GM19351 (cell line): ENCODE measurements around the gene INSL3.

ENCODE experiments used
- ATAC-seq: cut with Tn5 transposase; IDR thresholded peaks from one replicate; pipeline ENCODE4 v1.9.1; 2021; ENCODE audit warnings: mild to moderate bottlenecking, moderate library complexity; ENCODE audit not compliant: unreplicated experiment

INSL3 gene

GRCh38 chr19:17847538-17848366 lies 26.4 kb upstream of the INSL3 start, which contains the start of gene JAK3:
TSS of gene JAK3 (minus strand) at chr19:17847982. CDS start at chr19:17844417, 3,565 bp downstream.
- ATAC-seq: no peak

GRCh38 chr19:17846146-17846545 lies 24.8 kb upstream of the INSL3 start:
- no peak for ATAC-seq

- ATAC-seq: no peak
Measured at GRCh38 chr19:17843908-17844490, 22.7 kb upstream of the INSL3 start.

- ATAC-seq: no peak
Measured at GRCh38 chr19:17843292-17843827, 22.0 kb upstream of the INSL3 start.

- ATAC-seq: no peak
Measured at GRCh38 chr19:17842663-17843291, 21.5 kb upstream of the INSL3 start.

GRCh38 chr19:17841810-17842662 lies 20.7 kb upstream of the INSL3 start:
- no peak for ATAC-seq

GRCh38 chr19:17841371-17841809 lies 20.1 kb upstream of the INSL3 start:
- no peak for ATAC-seq

GRCh38 chr19:17840019-17840418 lies 18.7 kb upstream of the INSL3 start:
- ATAC-seq: no peak

GRCh38 chr19:17837972-17838371 lies 16.7 kb upstream of the INSL3 start:
- ATAC-seq: no peak

GRCh38 chr19:17836530-17836929 lies 15.2 kb upstream of the INSL3 start:
- ATAC-seq: no peak

- no peak for ATAC-seq
Measured at GRCh38 chr19:17835182-17836006, 14.1 kb upstream of the INSL3 start.

GRCh38 chr19:17834350-17835181 lies 13.2 kb upstream of the INSL3 start:
- ATAC-seq: no peak

GRCh38 chr19:17832443-17833208 lies 11.3 kb upstream of the INSL3 start:
- ATAC-seq: no peak

- ATAC-seq: no peak
Measured at GRCh38 chr19:17831419-17831888, 10.1 kb upstream of the INSL3 start.

- ATAC-seq: no peak
Measured at GRCh38 chr19:17830567-17831418, 9.5 kb upstream of the INSL3 start.

GRCh38 chr19:17829855-17830566 lies 8.7 kb upstream of the INSL3 start:
- ATAC-seq: no peak
